ENCODE data around the gene NGFR. TPM values are rescaled to one million over a fixed set of nuclear protein-coding genes. Genes with fewer than 3 reads are reported as not detected.

Gene NGFR
- total RNA-seq, 1 donor from 2014 or later: 0.04 TPM

- Histone ChIP-seq H3K27me3 (ENCODE audit: control insufficient read depth, insufficient read depth, low read length) (peaks cover 74% of the 10 kb centered on the region), H3K36me3 (ENCODE audit: control insufficient read depth, insufficient read depth, low read length) (no peaks in the 10 kb centered on the region), H3K4me3 (ENCODE audit: low read depth, low read length) (no peak overlapping the region)
- TF ChIP-seq, protein P1, sequence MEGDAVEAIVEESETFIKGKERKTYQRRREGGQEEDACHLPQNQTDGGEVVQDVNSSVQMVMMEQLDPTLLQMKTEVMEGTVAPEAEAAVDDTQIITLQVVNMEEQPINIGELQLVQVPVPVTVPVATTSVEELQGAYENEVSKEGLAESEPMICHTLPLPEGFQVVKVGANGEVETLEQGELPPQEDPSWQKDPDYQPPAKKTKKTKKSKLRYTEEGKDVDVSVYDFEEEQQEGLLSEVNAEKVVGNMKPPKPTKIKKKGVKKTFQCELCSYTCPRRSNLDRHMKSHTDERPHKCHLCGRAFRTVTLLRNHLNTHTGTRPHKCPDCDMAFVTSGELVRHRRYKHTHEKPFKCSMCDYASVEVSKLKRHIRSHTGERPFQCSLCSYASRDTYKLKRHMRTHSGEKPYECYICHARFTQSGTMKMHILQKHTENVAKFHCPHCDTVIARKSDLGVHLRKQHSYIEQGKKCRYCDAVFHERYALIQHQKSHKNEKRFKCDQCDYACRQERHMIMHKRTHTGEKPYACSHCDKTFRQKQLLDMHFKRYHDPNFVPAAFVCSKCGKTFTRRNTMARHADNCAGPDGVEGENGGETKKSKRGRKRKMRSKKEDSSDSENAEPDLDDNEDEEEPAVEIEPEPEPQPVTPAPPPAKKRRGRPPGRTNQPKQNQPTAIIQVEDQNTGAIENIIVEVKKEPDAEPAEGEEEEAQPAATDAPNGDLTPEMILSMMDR (IDR thresholded peaks at IDR 0.05; ENCODE audit: insufficient read depth, low read length, poor library complexity, severe bottlenecking): no peak
- DNase-seq (ENCODE audit: low read depth): no peak
Observed at GRCh38 chr17:49487183-49487582, 7.9 kb upstream of the NGFR start.

DNA sequence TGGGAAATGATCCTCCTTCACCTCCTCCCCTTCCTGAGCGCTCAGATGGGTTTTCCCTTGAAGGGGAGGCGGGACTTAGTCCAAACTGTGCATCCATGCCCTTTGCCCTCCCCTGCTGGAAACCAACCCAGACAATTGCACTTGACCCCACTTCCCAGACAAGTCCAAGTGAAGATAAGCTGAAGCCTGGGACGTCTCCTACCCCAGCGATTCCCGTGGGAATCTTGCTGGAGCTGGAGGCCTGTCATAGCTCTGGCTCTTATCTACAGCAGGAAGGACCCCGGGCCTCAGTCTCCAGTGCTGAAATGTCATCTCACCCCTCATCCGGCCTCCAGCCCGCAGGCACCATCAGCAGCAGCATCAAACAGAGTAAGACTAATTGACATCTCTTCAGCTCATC, 6.5 kb upstream of the NGFR start:
- Histone ChIP-seq H3K36me3 (ENCODE audit: control insufficient read depth, insufficient read depth, low read length) (no peaks in the 10 kb centered on the region), H3K27me3 (ENCODE audit: control insufficient read depth, insufficient read depth, low read length) (peaks cover 65% of the 10 kb centered on the region), H3K4me3 (ENCODE audit: low read depth, low read length) (no peak overlapping the region)
- no peak for DNase-seq (ENCODE audit: low read depth)
- TF ChIP-seq, protein P1 (IDR thresholded peaks at IDR 0.05; ENCODE audit: insufficient read depth, low read length, poor library complexity, severe bottlenecking): no peak

DNA sequence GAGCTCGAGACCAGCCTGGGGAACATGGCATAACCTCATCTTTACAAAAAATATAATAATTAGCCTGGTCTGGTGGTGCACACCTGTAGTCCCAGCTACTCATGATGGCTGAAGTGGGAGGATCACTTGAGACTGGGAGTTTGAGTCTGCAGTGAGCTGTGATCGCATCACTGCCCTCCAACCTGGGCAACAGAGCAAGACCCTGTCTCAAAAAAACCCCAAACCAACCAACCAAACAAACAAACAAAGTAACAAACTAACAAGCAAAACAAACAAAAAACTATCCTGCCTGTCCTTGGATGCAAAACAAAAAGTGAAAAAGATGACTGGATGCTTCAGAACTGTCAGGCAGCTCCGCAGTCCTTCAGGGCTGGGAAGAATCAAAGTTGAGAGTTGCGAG, 5.7 kb upstream of the NGFR start:
- no peak for DNase-seq (ENCODE audit: low read depth)
- H3K27me3 ChIP-seq (ENCODE audit: control insufficient read depth, insufficient read depth, low read length): peaks cover 57% of the 10 kb centered on the region
- no peaks in the 10 kb centered on the region for H3K36me3 ChIP-seq (ENCODE audit: control insufficient read depth, insufficient read depth, low read length)
- TF ChIP-seq, protein P1 (IDR thresholded peaks at IDR 0.05; ENCODE audit: insufficient read depth, low read length, poor library complexity, severe bottlenecking): no peak
- no peak overlapping the region for H3K4me3 ChIP-seq (ENCODE audit: low read depth, low read length)

GRCh38 chr17:49490276-49490675, 4.8 kb upstream of the NGFR start:
- H3K4me3 ChIP-seq (ENCODE audit: low read depth, low read length): no peak overlapping the region
- DNase-seq (ENCODE audit: low read depth): no peak
- TF ChIP-seq, protein P1 (IDR thresholded peaks at IDR 0.05; ENCODE audit: insufficient read depth, low read length, poor library complexity, severe bottlenecking): no peak
- H3K27me3 ChIP-seq (ENCODE audit: control insufficient read depth, insufficient read depth, low read length): peaks cover 56% of the 10 kb centered on the region
- no peaks in the 10 kb centered on the region for H3K36me3 ChIP-seq (ENCODE audit: control insufficient read depth, insufficient read depth, low read length)

DNA sequence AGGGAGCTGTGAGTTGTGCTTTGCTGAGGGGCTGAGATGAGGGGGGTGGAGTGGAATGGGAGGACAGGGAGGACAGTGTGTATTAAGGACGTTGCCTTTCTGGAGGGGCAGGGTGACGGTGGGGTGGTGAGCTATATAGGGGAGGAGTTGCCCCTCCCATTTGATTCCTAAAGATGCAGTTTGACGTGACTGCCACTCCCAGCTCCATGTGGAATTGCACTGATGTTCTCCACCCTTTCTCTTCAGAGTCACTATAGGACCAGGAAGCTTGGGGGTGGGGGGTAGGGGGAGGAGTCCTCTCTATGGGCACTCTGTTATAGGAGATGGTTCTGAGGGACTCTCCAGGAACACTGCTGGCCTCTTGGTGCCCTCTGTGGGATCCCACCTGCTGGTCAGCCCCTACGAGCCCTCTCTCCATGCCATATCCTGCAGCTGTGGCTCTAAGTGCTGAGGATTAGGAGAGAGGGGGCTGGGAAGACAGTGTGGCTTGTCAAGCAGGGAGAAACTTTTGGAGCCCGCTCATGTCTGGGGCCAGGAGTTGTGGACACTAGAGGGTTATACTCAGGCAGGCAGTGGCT, 3.8 kb upstream of the NGFR start:
- Histone ChIP-seq H3K4me3 (ENCODE audit: low read depth, low read length) (no peak overlapping the region), H3K27me3 (ENCODE audit: control insufficient read depth, insufficient read depth, low read length) (peaks cover 56% of the 10 kb centered on the region), H3K36me3 (ENCODE audit: control insufficient read depth, insufficient read depth, low read length) (no peaks in the 10 kb centered on the region)
- TF ChIP-seq, protein P1 (IDR thresholded peaks at IDR 0.05; ENCODE audit: insufficient read depth, low read length, poor library complexity, severe bottlenecking): no peak
- DNase-seq (ENCODE audit: low read depth): no peak

DNA sequence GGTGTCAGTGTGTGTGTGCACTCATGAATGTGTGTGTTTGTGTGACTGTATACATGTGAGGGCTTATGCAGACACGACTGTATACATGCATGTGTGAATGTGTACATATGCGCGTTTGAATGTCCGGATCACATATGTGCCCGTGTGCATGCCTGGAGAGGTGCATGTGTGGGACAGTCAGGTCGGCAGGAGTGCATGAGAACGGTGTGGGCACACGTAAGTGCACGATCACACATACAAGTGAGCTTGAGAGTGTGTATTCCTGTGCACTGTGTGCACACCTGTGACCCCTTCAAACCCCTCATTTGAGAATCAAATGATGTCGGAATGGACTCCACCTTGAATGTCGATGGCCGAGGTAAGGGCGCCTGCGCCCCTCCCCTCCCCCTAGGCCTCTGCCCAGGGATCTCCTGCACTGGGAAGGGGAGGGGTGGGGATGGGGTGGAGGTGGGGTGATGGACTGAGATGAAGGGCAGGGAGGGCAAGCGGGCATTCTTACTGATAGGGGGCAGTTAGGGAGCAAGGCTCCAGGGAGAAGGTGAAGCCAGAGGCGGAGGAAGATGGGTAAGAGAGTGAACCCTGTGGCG, 601 bp upstream of the NGFR start:
- Histone ChIP-seq H3K4me3 (ENCODE audit: low read depth, low read length) (no peak overlapping the region), H3K36me3 (ENCODE audit: control insufficient read depth, insufficient read depth, low read length) (no peaks in the 10 kb centered on the region), H3K27me3 (ENCODE audit: control insufficient read depth, insufficient read depth, low read length) (peaks cover 68% of the 10 kb centered on the region)
- DNase-seq (ENCODE audit: low read depth): no peak
- TF ChIP-seq, protein P1 (IDR thresholded peaks at IDR 0.05; ENCODE audit: insufficient read depth, low read length, poor library complexity, severe bottlenecking): no peak

Measured in kidney epithelial cell (primary cell).